K562 (cell line): ENCODE results near the gene HYOU1. TPM values are rescaled to one million over a fixed set of nuclear protein-coding genes. Genes with fewer than 3 reads are reported as not detected.

Source experiments
- ATF7 ChIP-seq: fragments of 450-650 bp; IDR thresholded peaks from 2 replicates; pipeline ENCODE4 v1.7.1; 2014; ENCODE audit warnings: mild to moderate bottlenecking, moderate library complexity
- BRD9 ChIP-seq: fragments of 450-650 bp; IDR thresholded peaks from 2 replicates; pipeline ENCODE4 v1.6.1; 2018; ENCODE audit warnings: low read depth; ENCODE audit not compliant: partially characterized antibody
- ELF2 ChIP-seq: fragments of 250-450 bp; sonication (Bioruptor Pico); IDR thresholded peaks from 2 replicates; pipeline ENCODE4 v1.5.0; 2021; ENCODE audit warnings: mild to moderate bottlenecking
- ETV6 ChIP-seq, 3 experiments: fragments of 150-350 bp in 1 of 3; sonication (generic) in 1 of 3; formaldehyde crosslinking in 1 of 3; IDR thresholded peaks; 2 replicates each; pipeline versions ENCODE4 v1.6.1 to v1.8.0; 2014 to 2022; ENCODE audit warnings: borderline replicate concordance in 2 of 3, low read depth in 2 of 3, antibody characterized with exemption in 1 of 3, low read length in 1 of 3, mild to moderate bottlenecking in 1 of 3, missing genetic modification reagents in 1 of 3
- GABPA ChIP-seq: fragments of 200-800 bp; sonication (Bioruptor generic); conservative IDR thresholded peaks from 2 replicates; pipeline ENCODE4 v1.6.1; 2016; ENCODE audit warnings: low read depth, missing genetic modification characterization, missing compliant biosample characterization
- KLF1 ChIP-seq: fragments of 450-650 bp; IDR thresholded peaks from 2 replicates; pipeline ENCODE4 v1.6.1; 2016; ENCODE audit warnings: missing genetic modification characterization, missing compliant biosample characterization
- MGA ChIP-seq: fragments of 450-650 bp; IDR thresholded peaks from 2 replicates; pipeline ENCODE4 v1.6.1; 2016; ENCODE audit warnings: mild to moderate bottlenecking, moderate library complexity
- NEUROD1 ChIP-seq: fragments of 150-350 bp; IDR thresholded peaks from 2 replicates; pipeline ENCODE4 v1.6.1; 2014; ENCODE audit warnings: borderline replicate concordance, low read length, low read depth; ENCODE audit not compliant: partially characterized antibody
- NFATC3 ChIP-seq: fragments of 450-650 bp; IDR thresholded peaks from 2 replicates; pipeline ENCODE4 v1.6.1; 2017; ENCODE audit warnings: mild to moderate bottlenecking
- POLR2A ChIP-seq: fragments of 450-650 bp; conservative IDR thresholded peaks from 2 replicates; pipeline ENCODE4 v1.6.1; 2016
- TCF7 ChIP-seq: sonication (generic); IDR thresholded peaks from 2 replicates; pipeline ENCODE4 v1.6.1; 2016; ENCODE audit warnings: antibody characterized with exemption, borderline replicate concordance
- polyA plus RNA-seq, 8 experiments: library from polyadenylated mRNA; depleted of rRNA in 4 of 8; stranded (reverse) in 5 of 8; unstranded in 3 of 8; fragments of >200 nt; fragmentation: Nextera tagmentation in 2 of 8; fragmentation: Illumina TruSeq in 1 of 8; extraction: Ambion mirVana in 2 of 8; extraction: Trizol in 1 of 8; gene quantifications; 2 replicates each; pipeline versions ENCODE4 v1.2.1 to v1.2.3, GENCODE V29; 2011 to 2014; ENCODE audit warnings: inconsistent platforms in 1 of 8, missing spikeins in 1 of 8
- total RNA-seq, 7 experiments: library from RNA; depleted of rRNA in 6 of 7; stranded (reverse); fragments of >200 nt in 6 of 7; fragmentation: Illumina TruSeq in 2 of 7; extraction: Trizol in 2 of 7; gene quantifications; 2 replicates each; pipeline versions ENCODE4 v1.2.1 to v1.2.3, GENCODE V29; 2011 to 2021; ENCODE audit warnings: low replicate concordance in 1 of 7
- TF ChIP-seq, protein P1 (sequence below): fragments of 200-800 bp; sonication (Bioruptor generic); IDR thresholded peaks from 2 replicates; pipeline ENCODE4 v1.6.1; 2017; ENCODE audit warnings: missing genetic modification characterization, missing compliant biosample characterization

The HYOU1 gene
- total and polyA plus RNA-seq, 9 of the 15 experiments (the other 6 are each of a cell fraction or from before 2014, with no cell fraction given): 19.5 to 197 (median 128) TPM

DNA sequence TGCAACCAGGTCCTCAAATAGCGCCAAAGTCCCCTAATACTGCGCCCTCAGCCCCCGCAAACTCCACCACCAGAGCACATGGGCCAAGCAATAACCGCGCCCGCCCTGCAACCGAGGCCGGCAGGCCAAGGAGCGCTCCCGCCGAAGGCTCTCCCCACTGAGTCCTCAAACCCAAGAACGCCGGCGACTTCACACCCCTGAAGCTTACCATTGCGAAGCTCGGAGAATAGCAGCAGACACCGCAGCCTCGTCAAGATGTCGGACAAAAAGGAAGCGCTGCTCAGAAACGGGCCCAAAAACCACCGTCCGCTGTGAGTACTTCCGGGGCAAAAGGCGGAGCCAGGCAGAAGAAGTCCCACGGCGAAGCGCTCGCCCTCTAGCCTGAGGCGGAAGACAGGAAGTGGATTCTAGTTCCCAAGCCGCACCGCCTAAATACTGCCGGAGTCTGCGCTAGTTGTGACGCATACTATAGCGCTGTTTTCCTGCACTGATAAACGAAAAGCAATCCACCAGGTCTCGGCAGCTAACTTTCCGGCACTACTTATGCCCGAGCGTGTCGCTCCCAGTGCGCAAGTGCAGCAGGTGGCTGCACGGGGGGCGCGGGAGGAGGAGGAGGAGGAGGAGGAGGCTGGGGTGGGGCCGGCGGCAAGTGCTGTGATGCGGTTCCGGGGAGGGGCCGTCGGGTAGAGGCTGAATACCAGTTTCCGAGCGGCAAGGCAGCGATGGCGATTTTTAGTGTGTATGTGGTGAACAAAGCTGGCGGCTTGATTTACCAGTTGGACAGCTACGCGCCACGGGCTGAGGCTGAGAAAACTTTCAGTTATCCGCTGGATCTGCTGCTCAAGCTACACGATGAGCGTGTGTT is 38.7 kb downstream of the HYOU1 start, which contains the start of the genes RPS25 and TRAPPC4 (continued):
- TF ChIP-seq ETV6 (IDR thresholded peaks at IDR 0.05; ENCODE audit: borderline replicate concordance in 1 of 2, low read depth in 2 of 2, low read length in 1 of 2) (no peak), ETV6 (CRISPR knock-in tag; IDR thresholded peaks at IDR 0.05; ENCODE audit: borderline replicate concordance) (peak; percentile 61; the same call in 1 of the 2 replicates), NEUROD1 (peak; percentile 77), KLF1 (tag) (peak; percentile 52; the same call in 1 of the 2 replicates), MGA (peak; percentile 76), POLR2A (peak; percentile 98), NFATC3 (no peak), ATF7 (peak; percentile 77), BRD9 (no peak), GABPA (tag) (peak; percentile 99), ELF2 (CRISPR knock-in tag) (peak; percentile 86), TCF7 (0 out of 2 replicates have a peak, but pooled peaks have one; percentile 68)
- TF ChIP-seq, protein P1, sequence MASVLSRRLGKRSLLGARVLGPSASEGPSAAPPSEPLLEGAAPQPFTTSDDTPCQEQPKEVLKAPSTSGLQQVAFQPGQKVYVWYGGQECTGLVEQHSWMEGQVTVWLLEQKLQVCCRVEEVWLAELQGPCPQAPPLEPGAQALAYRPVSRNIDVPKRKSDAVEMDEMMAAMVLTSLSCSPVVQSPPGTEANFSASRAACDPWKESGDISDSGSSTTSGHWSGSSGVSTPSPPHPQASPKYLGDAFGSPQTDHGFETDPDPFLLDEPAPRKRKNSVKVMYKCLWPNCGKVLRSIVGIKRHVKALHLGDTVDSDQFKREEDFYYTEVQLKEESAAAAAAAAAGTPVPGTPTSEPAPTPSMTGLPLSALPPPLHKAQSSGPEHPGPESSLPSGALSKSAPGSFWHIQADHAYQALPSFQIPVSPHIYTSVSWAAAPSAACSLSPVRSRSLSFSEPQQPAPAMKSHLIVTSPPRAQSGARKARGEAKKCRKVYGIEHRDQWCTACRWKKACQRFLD: peak; percentile 64; the same call in 1 of the 2 replicates
